Endothelial cell of umbilical vein (primary cell): ENCODE data around the gene GPATCH4. TPM values are rescaled to one million over a fixed set of nuclear protein-coding genes. Genes with fewer than 3 reads are reported as not detected.

ENCODE experiments used
- BruUV-seq: library from RNA; stranded (reverse); fragments of 400-500 nt; replicated peaks from 2 replicates; lab custom pipeline; 2021; lab: Mats Ljungman, UMichigan
- CTCF ChIA-PET: fragments of 300-600, 350-600 bp; sonication (Branson Sonifier 250); formaldehyde crosslinking; loops from one replicate; lab custom pipeline; 2021; ENCODE audit warnings: antibody characterized with exemption, inconsistent platforms; lab: Charles Lee
- POLR2A ChIA-PET: fragments of 300-600, 350-600 bp; sonication (Branson Sonifier 250); formaldehyde crosslinking; loops from one replicate; lab custom pipeline; 2021; ENCODE audit warnings: antibody characterized with exemption, inconsistent platforms; lab: Charles Lee
- DNase-seq: peaks from one replicate; pipeline ENCODE4 v3.0.0-alpha.2; 2011; ENCODE audit warnings: low read depth, low spot score
- FAIRE-seq: peaks from 2 replicates; lab custom pipeline; 2011; peaks lifted over from hg19 to GRCh38; lab: Jason Lieb, UNC
- H2AFZ ChIP-seq: 2 replicates; pipeline ENCODE4 v1.6.0; 2012; ENCODE audit warnings: low read depth, low read length, control low read depth, inconsistent platforms
- H3K27ac ChIP-seq: 2 replicates; pipeline ENCODE4 v1.5.1; 2011; ENCODE audit warnings: low read depth, mild to moderate bottlenecking, control low read depth, low read length, moderate library complexity; ENCODE audit not compliant: insufficient read depth
- H3K27me3 ChIP-seq, 2 experiments: 2 replicates each; pipeline versions ENCODE4 v1.6.0 to v1.6.1; 2011; ENCODE audit warnings: low read length in 2 of 2, mixed read lengths in 1 of 2; ENCODE audit not compliant: control insufficient read depth in 2 of 2, insufficient read depth in 2 of 2
- H3K36me3 ChIP-seq, 2 experiments: 2 replicates in 1 of 2; 3 replicates in 1 of 2; pipeline ENCODE4 v1.5.1; 2011; ENCODE audit warnings: low read length in 2 of 2, mild to moderate bottlenecking in 1 of 2, moderate library complexity in 1 of 2; ENCODE audit not compliant: control insufficient read depth in 2 of 2, insufficient read depth in 2 of 2; ENCODE audit errors: extremely low read depth in 1 of 2
- H3K4me1 ChIP-seq: 3 replicates; pipeline ENCODE4 v1.5.1; 2011; ENCODE audit warnings: mild to moderate bottlenecking, low read length; ENCODE audit not compliant: control insufficient read depth, insufficient read depth; ENCODE audit errors: extremely low read depth
- H3K4me2 ChIP-seq: 2 replicates; pipeline ENCODE4 v1.6.1; 2011; ENCODE audit warnings: low read length, control low read depth, mixed read lengths; ENCODE audit not compliant: insufficient read depth
- H3K4me3 ChIP-seq, 3 experiments: fragments of 200-600 bp in 1 of 3; sonication (generic), shearing (Covaris generic) in 1 of 3; replicated peaks in 1 of 3; 2 replicates each; pipeline ENCODE4 v1.5.1; 2011 to 2016; ENCODE audit warnings: control low read depth in 3 of 3, low read length in 3 of 3, mild to moderate bottlenecking in 2 of 3, inconsistent platforms in 1 of 3, low read depth in 1 of 3, moderate library complexity in 1 of 3; ENCODE audit not compliant: insufficient read depth in 1 of 3
- H3K79me2 ChIP-seq: 2 replicates; pipeline ENCODE4 v1.6.0; 2012; ENCODE audit warnings: low read length, inconsistent platforms; ENCODE audit not compliant: control insufficient read depth, insufficient read depth
- H3K9ac ChIP-seq: replicated peaks from 2 replicates; pipeline ENCODE3; 2011; ENCODE audit warnings: low read length, control low read depth; ENCODE audit not compliant: insufficient read depth; ENCODE audit errors: extremely low read depth
- H3K9me1 ChIP-seq: replicated peaks from 3 replicates; pipeline ENCODE4 v1.6.0; 2011; ENCODE audit warnings: mild to moderate bottlenecking, low read length; ENCODE audit not compliant: control insufficient read depth, insufficient read depth; ENCODE audit errors: extremely low read depth
- H3K9me3 ChIP-seq: replicated peaks from 2 replicates; pipeline ENCODE4 v1.5.1; 2012; ENCODE audit warnings: low read length, inconsistent platforms; ENCODE audit not compliant: control insufficient read depth, insufficient read depth
- H4K20me1 ChIP-seq: replicated peaks from 2 replicates; pipeline ENCODE3; 2011; ENCODE audit warnings: mild to moderate bottlenecking, low read length; ENCODE audit not compliant: control insufficient read depth, insufficient read depth; ENCODE audit errors: extremely low read depth
- CTCF ChIP-seq, 2 donors: IDR thresholded peaks; 1 replicate in 1 of 2; 2 replicates in 1 of 2; pipeline ENCODE4 v1.5.1; 2011; ENCODE audit warnings: low read length in 2 of 2, mild to moderate bottlenecking in 2 of 2, moderate library complexity in 2 of 2, control low read depth in 1 of 2, inconsistent platforms in 1 of 2, low read depth in 1 of 2; ENCODE audit not compliant: insufficient read depth in 1 of 2; ENCODE audit errors: extremely low read depth in 1 of 2
- EZH2 ChIP-seq: IDR thresholded peaks from 2 replicates; pipeline ENCODE4 v1.6.1; 2012; ENCODE audit warnings: borderline replicate concordance, low read depth, mild to moderate bottlenecking, moderate library complexity, low read length, inconsistent platforms; ENCODE audit not compliant: severe bottlenecking
- FOS ChIP-seq: IDR thresholded peaks from 2 replicates; pipeline ENCODE4 v1.6.1; 2011; ENCODE audit warnings: mild to moderate bottlenecking, low read length, moderate library complexity, borderline replicate concordance; ENCODE audit not compliant: insufficient read depth
- GATA2 ChIP-seq: IDR thresholded peaks from 2 replicates; pipeline ENCODE4 v1.7.0; 2011; ENCODE audit warnings: low read depth, mild to moderate bottlenecking, moderate library complexity, mixed read lengths, low read length; ENCODE audit not compliant: insufficient read length, insufficient read depth
- JUN ChIP-seq: IDR thresholded peaks from 2 replicates; pipeline ENCODE4 v1.6.1; 2011; ENCODE audit warnings: borderline replicate concordance, low read depth; ENCODE audit not compliant: insufficient read length, insufficient read depth
- MAX ChIP-seq: IDR thresholded peaks from 2 replicates; pipeline ENCODE4 v1.6.1; 2011; ENCODE audit not compliant: insufficient read depth, insufficient read length
- MYC ChIP-seq: IDR thresholded peaks from one replicate; pipeline ENCODE4 v1.6.1; 2011; ENCODE audit warnings: mild to moderate bottlenecking, low read depth, low read length
- POLR2A ChIP-seq: IDR thresholded peaks from 2 replicates; pipeline ENCODE4 v1.6.1; 2012; ENCODE audit warnings: low read depth, mild to moderate bottlenecking, control low read depth, low read length
- POLR2AphosphoS5 ChIP-seq: IDR thresholded peaks from 2 replicates; pipeline ENCODE4 v1.6.1; 2012; ENCODE audit warnings: low read depth, mild to moderate bottlenecking, control low read depth, low read length, moderate library complexity; ENCODE audit not compliant: insufficient read depth
- dilution Hi-C: fragments of 300-500 bp; cut with MboI; formaldehyde crosslinking; loops from one replicate; pipeline ENCODE4 v1.15.0; 2019; ENCODE audit warnings: low sequenced_read_pairs; ENCODE audit not compliant: extremely low pct_ligation_motif_present
- intact Hi-C: fragments of 100-400 bp; cut with micrococcal nuclease; formaldehyde crosslinking; loops from one replicate; pipeline ENCODE4 v1.10.0; 2022
- polyA plus RNA-seq, 4 experiments: library from polyadenylated mRNA; depleted of rRNA in 3 of 4; stranded (reverse) in 3 of 4; unstranded in 1 of 4; fragments of >200 nt; gene quantifications; 2 replicates each; pipeline versions ENCODE4 v1.2.1 to v1.2.3, GENCODE V29; 2011 to 2012; ENCODE audit warnings: missing spikeins in 1 of 4
- total RNA-seq: library from RNA; stranded (reverse); gene quantifications from 2 replicates; pipeline ENCODE4 v1.2.3, GENCODE V29; 2021

Gene GPATCH4
- total and polyA plus RNA-seq, 2 donors (not counting 3 experiments of a cell fraction or from before 2014, with no cell fraction given) = 22.4 to 29.2 TPM

- Histone ChIP-seq H3K4me1 (no peaks in the 10 kb centered on the region), H3K9me1 (no peaks in the 10 kb centered on the region), H3K9me3 (no peaks in the 10 kb centered on the region), H3K36me3 (peaks cover 8 to 11% of the 10 kb centered on the region in 2 experiments), H4K20me1 (no peaks in the 10 kb centered on the region), H3K27ac (no peak overlapping the region), H3K4me3 (no peak overlapping the region), H3K9ac (no peak overlapping the region), H3K79me2 (no peaks in the 10 kb centered on the region), H3K27me3 (no peaks in the 10 kb centered on the region), H3K4me2 (no peak overlapping the region), H2AFZ (no peak overlapping the region)
- FAIRE-seq (no peak), DNase-seq (no peak)
- dilution Hi-C loops = no loop called here
- BruUV-seq = no TSS peak
- POLR2A ChIA-PET = no interaction called here
- CTCF ChIA-PET = no interaction called here
- TF ChIP-seq CTCF (IDR thresholded peaks at IDR 0.05; ENCODE audit: extremely low read depth in 1 of 2, insufficient read depth in 1 of 2, low read depth in 1 of 2, low read length in 2 of 2) (no peak), GATA2 (no peak), JUN (no peak), EZH2 (no peak), MAX (no peak), POLR2AphosphoS5 (no peak), POLR2A (no peak), FOS (no peak), MYC (no peak)
- intact Hi-C loops = no loop called here
These were observed 56.6 kb downstream of the GPATCH4 start for GRCh38 chr1:156544592-156545102.

Other genes starting within 250 kb of the GPATCH4 start
- not detected in 2 replicates for gene RHBG, start 232.3 kb downstream of the GPATCH4 start, total RNA-seq
- not detected in 2 replicates for gene RHBG, start 232.3 kb downstream of the GPATCH4 start, polyA plus RNA-seq
- 52.2 and 57.3 TPM in 2 replicates for gene MEF2D, start 100.7 kb downstream of the GPATCH4 start, total RNA-seq
- gene MEF2D, start 100.7 kb downstream of the GPATCH4 start, polyA plus RNA-seq = 45.4 and 55.6 TPM in 2 replicates
- gene IQGAP3, start 28.9 kb downstream of the GPATCH4 start, total RNA-seq = 48.6 and 60.7 TPM in 2 replicates
- 28.3 and 30.2 TPM in 2 replicates for gene IQGAP3, start 28.9 kb downstream of the GPATCH4 start, polyA plus RNA-seq
- not detected in 2 replicates for gene TTC24, start 21.8 kb downstream of the GPATCH4 start, total RNA-seq
- not detected in 2 replicates for gene TTC24, start 21.8 kb downstream of the GPATCH4 start, polyA plus RNA-seq
- 74.0 and 76.2 TPM in 2 replicates for gene NAXE, start 9.7 kb downstream of the GPATCH4 start, total RNA-seq
- 187 and 210 TPM in 2 replicates for gene NAXE, start 9.7 kb downstream of the GPATCH4 start, polyA plus RNA-seq
- gene HAPLN2, start 17.9 kb upstream of the GPATCH4 start, total RNA-seq = not detected in 2 replicates
- 0.14 TPM in 1 of 2 replicates, not detected in the other for gene HAPLN2, start 17.9 kb upstream of the GPATCH4 start, polyA plus RNA-seq
- gene BCAN, start 40.6 kb upstream of the GPATCH4 start, total RNA-seq = not detected in 2 replicates
- 0.14 and 0.15 TPM in 2 replicates for gene BCAN, start 40.6 kb upstream of the GPATCH4 start, polyA plus RNA-seq
- 269 and 274 TPM in 2 replicates for gene NES, start 75.9 kb upstream of the GPATCH4 start, total RNA-seq
- 15.5 and 19.4 TPM in 2 replicates for gene NES, start 75.9 kb upstream of the GPATCH4 start, polyA plus RNA-seq
- 1.0 and 2.6 TPM in 2 replicates for gene CRABP2, start 104.1 kb upstream of the GPATCH4 start, total RNA-seq
- gene CRABP2, start 104.1 kb upstream of the GPATCH4 start, polyA plus RNA-seq = 0.21 and 0.32 TPM in 2 replicates
- 12.8 and 15.5 TPM in 2 replicates for gene METTL25B, start 127.0 kb upstream of the GPATCH4 start, total RNA-seq
- gene METTL25B, start 127.0 kb upstream of the GPATCH4 start, polyA plus RNA-seq = 15.0 and 17.3 TPM in 2 replicates
- gene ISG20L2, start 127.3 kb upstream of the GPATCH4 start, total RNA-seq = 32.1 and 35.3 TPM in 2 replicates
- gene ISG20L2, start 127.3 kb upstream of the GPATCH4 start, polyA plus RNA-seq = 32.0 and 33.2 TPM in 2 replicates
- 63.3 and 77.7 TPM in 2 replicates for gene MRPL24, start 139.6 kb upstream of the GPATCH4 start, total RNA-seq
- 46.5 and 47.9 TPM in 2 replicates for gene MRPL24, start 139.6 kb upstream of the GPATCH4 start, polyA plus RNA-seq
- gene HDGF, start 150.2 kb upstream of the GPATCH4 start, total RNA-seq = 279 and 298 TPM in 2 replicates
- 94.7 and 95.1 TPM in 2 replicates for gene HDGF, start 150.2 kb upstream of the GPATCH4 start, polyA plus RNA-seq
- gene PRCC, start 166.1 kb upstream of the GPATCH4 start, total RNA-seq = 65.1 and 71.5 TPM in 2 replicates
- 76.9 and 77.4 TPM in 2 replicates for gene PRCC, start 166.1 kb upstream of the GPATCH4 start, polyA plus RNA-seq
- 1.1 and 1.8 TPM in 2 replicates for gene SH2D2A, start 215.4 kb upstream of the GPATCH4 start, total RNA-seq
- 0.41 and 0.92 TPM in 2 replicates for gene SH2D2A, start 215.4 kb upstream of the GPATCH4 start, polyA plus RNA-seq